K562 (cell line): ENCODE data around the gene PRRC2A. TPM values are rescaled to one million over a fixed set of nuclear protein-coding genes. Genes with fewer than 3 reads are reported as not detected.

Experiments
- ATAC-seq: fragments of 200-7000 bp; cut with Tn5 transposase; 3 replicates; pipeline ENCODE4 v1.9.1; 2020; ENCODE audit warnings: moderate library complexity
- BruUV-seq: library from RNA; stranded (reverse); fragments of 400-500 nt; replicated peaks from 2 replicates; lab custom pipeline; 2021; lab: Mats Ljungman, UMichigan
- CTCF ChIA-PET: fragments of 300-600 bp; formaldehyde crosslinking; extraction: SDS; loops from one replicate; lab custom pipeline; 2021; ENCODE audit warnings: low intra/inter-chr PET ratio; lab: Yijun Ruan, JAX
- POLR2A ChIA-PET: fragments of 300-600, 350-650 bp; sonication (Branson Sonifier 250); formaldehyde crosslinking; extraction: SDS; loops from one replicate; lab custom pipeline; 2021; ENCODE audit warnings: antibody characterized with exemption, inconsistent platforms; lab: Yijun Ruan, JAX
- DNase-seq, 4 experiments: peaks; one replicate each; pipeline versions ENCODE4 v3.0.0 to v3.0.0-alpha.2; 2011 to 2018; ENCODE audit warnings: low spot score in 3 of 4, mixed read lengths in 3 of 4; ENCODE audit errors: extremely low read depth in 1 of 4
- FAIRE-seq: peaks from 2 replicates; lab custom pipeline; 2011; peaks lifted over from hg19 to GRCh38; lab: Jason Lieb, UNC
- H2AFZ ChIP-seq: 2 replicates; pipeline ENCODE4 v1.6.0; 2011; ENCODE audit warnings: low read depth, low read length, control low read depth, inconsistent platforms
- H3K27ac ChIP-seq: fragments of 200-600 bp; 3 replicates; pipeline ENCODE4 v1.8.0; 2011; ENCODE audit warnings: low read depth, mild to moderate bottlenecking, control low read depth, inconsistent platforms, low read length, moderate library complexity, mixed read lengths; ENCODE audit errors: extremely low read depth
- H3K27me3 ChIP-seq, 2 experiments: fragments of 300-600 bp in 1 of 2; 2 replicates in 1 of 2; 3 replicates in 1 of 2; pipeline versions ENCODE4 v1.6.0 to v1.8.0; 2011; ENCODE audit warnings: inconsistent platforms in 2 of 2, low read length in 2 of 2, mild to moderate bottlenecking in 1 of 2, mixed read lengths in 1 of 2, moderate library complexity in 1 of 2; ENCODE audit not compliant: control insufficient read depth in 2 of 2, insufficient read depth in 2 of 2
- H3K36me3 ChIP-seq: fragments of 300-600 bp; 3 replicates; pipeline ENCODE4 v1.8.0; 2011; ENCODE audit warnings: mild to moderate bottlenecking, low read length, inconsistent platforms; ENCODE audit not compliant: control insufficient read depth, insufficient read depth
- H3K4me1 ChIP-seq, 2 experiments: fragments of 200-600 bp in 1 of 2; replicated peaks in 1 of 2; 2 replicates in 1 of 2; 3 replicates in 1 of 2; pipeline versions ENCODE4 v1.5.1 to v1.8.0; 2011; ENCODE audit warnings: inconsistent platforms in 2 of 2, low read length in 2 of 2, mild to moderate bottlenecking in 1 of 2, mixed read lengths in 1 of 2, moderate library complexity in 1 of 2; ENCODE audit not compliant: control insufficient read depth in 2 of 2, insufficient read depth in 2 of 2
- H3K4me2 ChIP-seq: 2 replicates; pipeline ENCODE4 v1.6.1; 2011; ENCODE audit warnings: low read length, control low read depth, inconsistent platforms, mixed read lengths; ENCODE audit not compliant: insufficient read depth
- H3K4me3 ChIP-seq: fragments of 200-600 bp; sonication (generic), shearing (Covaris generic); 2 replicates; pipeline ENCODE4 v1.5.1; 2016; ENCODE audit warnings: control low read depth, inconsistent platforms
- H3K79me2 ChIP-seq: fragments of 200-600 bp; 3 replicates; pipeline ENCODE4 v1.8.0; 2011; ENCODE audit warnings: low read length, inconsistent platforms; ENCODE audit not compliant: control insufficient read depth, insufficient read depth
- H3K9ac ChIP-seq, 2 experiments: 2 replicates each; pipeline versions ENCODE4 v1.6.0 to v1.6.1; 2011; ENCODE audit warnings: low read depth in 2 of 2, low read length in 2 of 2, control low read depth in 1 of 2, inconsistent platforms in 1 of 2, mild to moderate bottlenecking in 1 of 2, mixed read lengths in 1 of 2; ENCODE audit not compliant: insufficient read depth in 1 of 2
- H3K9me1 ChIP-seq: one replicate; pipeline ENCODE4 v1.6.0; 2011; ENCODE audit warnings: inconsistent platforms, mild to moderate bottlenecking, low read length, moderate library complexity; ENCODE audit not compliant: control insufficient read depth, insufficient read depth
- H3K9me3 ChIP-seq: replicated peaks from 2 replicates; pipeline ENCODE4 v1.5.1; 2011; ENCODE audit warnings: low read depth, low read length, inconsistent platforms; ENCODE audit not compliant: control insufficient read depth, insufficient read depth
- H4K20me1 ChIP-seq: replicated peaks from 2 replicates; pipeline ENCODE4 v1.6.1; 2011; ENCODE audit warnings: low read length, inconsistent platforms, mixed read lengths; ENCODE audit not compliant: control insufficient read depth, insufficient read depth
- BRF1 ChIP-seq: IDR thresholded peaks from 3 replicates; pipeline ENCODE4 v1.6.1; 2011; ENCODE audit warnings: borderline replicate concordance, mild to moderate bottlenecking; ENCODE audit not compliant: insufficient read length; ENCODE audit errors: extremely low read depth
- DIDO1 ChIP-seq: fragments of 450-650 bp; IDR thresholded peaks from 2 replicates; pipeline ENCODE4 v1.6.1; 2016; ENCODE audit warnings: low read depth, missing biosample characterization, missing genetic modification characterization
- ETV5 ChIP-seq: sonication (generic); formaldehyde crosslinking; IDR thresholded peaks from 2 replicates; pipeline ENCODE4 v1.4.0; 2020; ENCODE audit warnings: low read depth, mild to moderate bottlenecking, missing genetic modification reagents
- FOXA3 ChIP-seq, 2 experiments: fragments of 450-650 bp in 1 of 2; sonication (generic) in 1 of 2; formaldehyde crosslinking; IDR thresholded peaks in 1 of 2; conservative IDR thresholded peaks in 1 of 2; 2 replicates each; pipeline versions ENCODE4 v1.4.0 to v1.8.0; 2020 to 2022; ENCODE audit warnings: mild to moderate bottlenecking in 2 of 2, missing genetic modification reagents in 1 of 2
- HMG20A ChIP-seq: fragments of 450-650 bp; formaldehyde crosslinking; conservative IDR thresholded peaks from 2 replicates; pipeline ENCODE4 v1.4.0; 2020; ENCODE audit warnings: mild to moderate bottlenecking, mixed read lengths
- HMGXB4 ChIP-seq: sonication (generic); formaldehyde crosslinking; IDR thresholded peaks from 2 replicates; pipeline ENCODE4 v1.8.1; 2023; ENCODE audit warnings: mild to moderate bottlenecking, missing genetic modification reagents
- KHSRP ChIP-seq: fragments of 450-650 bp; IDR thresholded peaks from 2 replicates; pipeline ENCODE4 v1.6.1; 2017
- MTA2 ChIP-seq: fragments of 450-650 bp; IDR thresholded peaks from 2 replicates; pipeline ENCODE4 v1.6.1; 2016; ENCODE audit warnings: low read depth
- NCOA4 ChIP-seq: fragments of 450-650 bp; IDR thresholded peaks from 2 replicates; pipeline ENCODE4 v1.6.1; 2018; ENCODE audit warnings: mild to moderate bottlenecking; ENCODE audit not compliant: partially characterized antibody
- RBBP5 ChIP-seq: fragments of 200-600 bp; sonication (generic); IDR thresholded peaks from 2 replicates; pipeline ENCODE4 v1.6.1; 2012; ENCODE audit warnings: borderline replicate concordance, mild to moderate bottlenecking, low read length, control low read depth, inconsistent platforms; ENCODE audit not compliant: insufficient read depth, poor library complexity, severe bottlenecking
- RBM34 ChIP-seq: fragments of 200-400 bp; formaldehyde crosslinking; IDR thresholded peaks from 2 replicates; pipeline ENCODE4 v1.6.1; 2018; ENCODE audit warnings: low read length, borderline replicate concordance; ENCODE audit not compliant: insufficient read depth
- SMAD4 ChIP-seq: fragments of 250-450 bp; sonication (Bioruptor Pico); conservative IDR thresholded peaks from 2 replicates; pipeline ENCODE4 v1.8.0; 2021; ENCODE audit warnings: inconsistent platforms, mild to moderate bottlenecking, moderate library complexity
- SNAPC5 ChIP-seq: fragments of 250-450 bp; sonication (Bioruptor Pico); IDR thresholded peaks from 2 replicates; pipeline ENCODE4 v1.8.0; 2021; ENCODE audit warnings: moderate library complexity, mild to moderate bottlenecking, inconsistent platforms
- SRF ChIP-seq, 2 experiments: fragments of 250-450, 450-650 bp in 1 of 2; sonication (Bioruptor Pico) in 1 of 2; sonication (generic) in 1 of 2; formaldehyde crosslinking; IDR thresholded peaks; 2 replicates each; pipeline versions ENCODE4 v1.5.0 to v1.5.1; 2020 to 2022; ENCODE audit warnings: mild to moderate bottlenecking in 1 of 2, missing genetic modification reagents in 1 of 2
- ZFX ChIP-seq: sonication (generic); formaldehyde crosslinking; IDR thresholded peaks from 2 replicates; pipeline ENCODE4 v1.8.0; 2022; ENCODE audit warnings: mild to moderate bottlenecking, missing genetic modification reagents, moderate library complexity
- ZNF124 ChIP-seq: sonication (generic); formaldehyde crosslinking; IDR thresholded peaks from 2 replicates; pipeline ENCODE4 v1.8.1; 2022; ENCODE audit warnings: missing genetic modification reagents
- ZNF449 ChIP-seq: fragments of 250-450 bp; sonication (Bioruptor Pico); IDR thresholded peaks from 2 replicates; pipeline ENCODE4 v1.8.0; 2022; ENCODE audit warnings: moderate library complexity, mild to moderate bottlenecking, inconsistent platforms
- ZNF507 ChIP-seq: conservative IDR thresholded peaks from 2 replicates; pipeline ENCODE4 v1.6.1; 2017; ENCODE audit warnings: missing genetic modification characterization, missing compliant biosample characterization
- ZNF696 ChIP-seq: fragments of 250-450 bp; sonication (Bioruptor Pico); conservative IDR thresholded peaks from 2 replicates; pipeline ENCODE4 v1.4.0; 2020; ENCODE audit warnings: mild to moderate bottlenecking, moderate library complexity
- ZNF699 ChIP-seq: fragments of 250-450 bp; sonication (Bioruptor Pico); IDR thresholded peaks from 2 replicates; pipeline ENCODE4 v1.8.0; 2021; ENCODE audit warnings: mild to moderate bottlenecking, moderate library complexity; ENCODE audit not compliant: insufficient replicate concordance
- WGBS: fragments of 100-300 bp; shearing (Covaris generic); methylation state at CpG from one replicate; pipeline ENCODE4 v1.1.6; 2016; ENCODE audit warnings: low coverage, mixed read lengths; ENCODE audit not compliant: insufficient coverage; ENCODE audit errors: missing lambda C conversion rate; 5-methylcytosine and 5-hydroxymethylcytosine counted together
- in situ Hi-C: fragments of 300-500 bp; cut with MboI; formaldehyde crosslinking; loops from 4 replicates; pipeline ENCODE4 v1.15.0; 2018; ENCODE audit warnings: inconsistent platforms, mixed read lengths
- intact Hi-C: fragments of 100-400 bp; cut with micrococcal nuclease; formaldehyde crosslinking; loops from 2 replicates; pipeline ENCODE4 v1.14.2; 2022
- polyA plus RNA-seq, 8 experiments: library from polyadenylated mRNA; depleted of rRNA in 4 of 8; stranded (reverse) in 5 of 8; unstranded in 3 of 8; fragments of >200 nt; fragmentation: Nextera tagmentation in 2 of 8; fragmentation: Illumina TruSeq in 1 of 8; extraction: Ambion mirVana in 2 of 8; extraction: Trizol in 1 of 8; gene quantifications; 2 replicates each; pipeline versions ENCODE4 v1.2.1 to v1.2.3, GENCODE V29; 2011 to 2014; ENCODE audit warnings: inconsistent platforms in 1 of 8, missing spikeins in 1 of 8
- total RNA-seq, 7 experiments: library from RNA; depleted of rRNA in 6 of 7; stranded (reverse); fragments of >200 nt in 6 of 7; fragmentation: Illumina TruSeq in 2 of 7; extraction: Trizol in 2 of 7; gene quantifications; 2 replicates each; pipeline versions ENCODE4 v1.2.1 to v1.2.3, GENCODE V29; 2011 to 2021; ENCODE audit warnings: low replicate concordance in 1 of 7

PRRC2A gene
- total and polyA plus RNA-seq, 9 of the 15 experiments (the other 6 are each of a cell fraction or from before 2014, with no cell fraction given): 1.0 to 332 (median 63.0) TPM

GRCh38 chr6:31575335-31575901 lies 45.1 kb upstream of the PRRC2A start, which contains the start of gene TNF:
TNF (plus strand) TSS chr6:31575565; CDS start chr6:31575742, 177 bp downstream.
- intact Hi-C loops: no loop called here
- POLR2A ChIA-PET: interaction anchor here (0.6 to 1.8 kb wide), 7 partner anchors 8 to 49 kb away, joined by 3 to 9 read pairs (median 3); partner anchors contain the start of genes ATP6V1G2 and DDX39B
- Histone ChIP-seq H2AFZ (no peak within 1 kb of the TSS), H3K4me3 (no peak within 1 kb of the TSS), H3K9me1 (no peaks in the 10 kb centered on the region), H3K36me3 (no peaks in the 10 kb centered on the region), H4K20me1 (no peaks in the 10 kb centered on the region), H3K27ac (no peak within 1 kb of the TSS), H3K9me3 (no peaks in the 10 kb centered on the region), H3K27me3 (no peaks in the 10 kb centered on the region), H3K9ac (peak within 1 kb of the TSS in 1 of 2 experiments; percentile 19; a peak in 1 of 4 replicates), H3K4me2 (no peak within 1 kb of the TSS; the same call in 1 of the 2 replicates), H3K79me2 (no peaks in the 10 kb centered on the region), H3K4me1 (peaks cover 0 to 20% of the 10 kb centered on the region in 2 experiments; a peak in 2 of 5 replicates)
- ATAC-seq (no peak), FAIRE-seq (no peak), DNase-seq (no peak)
- in situ Hi-C loops: no loop called here
- 50% methylated on average over 19 of the region's 19 CpGs for WGBS
- no TSS peak for BruUV-seq
- CTCF ChIA-PET: no interaction called here
- TF ChIP-seq SNAPC5 (CRISPR knock-in tag): no peak
- TF ChIP-seq ZFX (CRISPR knock-in tag): no peak
- TF ChIP-seq BRF1: no peak
- no peak for TF ChIP-seq ZNF124 (CRISPR knock-in tag)
- TF ChIP-seq DIDO1 (tag): no peak
- no peak for TF ChIP-seq ETV5
- no peak for TF ChIP-seq ZNF696 (CRISPR knock-in tag)
- no peak for TF ChIP-seq FOXA3 (CRISPR knock-in tag; conservative IDR thresholded peaks at IDR 0.05 in 1 of 2, IDR thresholded peaks at IDR 0.05 in 1 of 2)
- TF ChIP-seq SMAD4 (CRISPR knock-in tag): no peak
- TF ChIP-seq SRF (CRISPR knock-in tag; IDR thresholded peaks at IDR 0.05): no peak
- TF ChIP-seq ZNF699 (CRISPR knock-in tag): no peak
- TF ChIP-seq RBM34: no peak
- TF ChIP-seq HMG20A (CRISPR knock-in tag): no peak
- no peak for TF ChIP-seq MTA2
- no peak for TF ChIP-seq NCOA4
- TF ChIP-seq ZNF507 (tag): no peak
- no peak for TF ChIP-seq KHSRP
- no peak for TF ChIP-seq HMGXB4 (CRISPR knock-in tag)
- TF ChIP-seq ZNF449 (CRISPR knock-in tag): no peak
- TF ChIP-seq RBBP5: no peak
